Upper lobe of right lung (tissue), 1 donor: ENCODE results near the gene MAPKBP1. TPM values are rescaled to one million over a fixed set of nuclear protein-coding genes. Genes with fewer than 3 reads are reported as not detected.
A peak's percentile ranks its signal among the peaks of the same experiment; 100 is the strongest.

Source experiments
- ATAC-seq: fragments of 200-7000 bp; cut with Tn5 transposase; one replicate; pipeline ENCODE4 v1.9.1; 2020; ENCODE audit warnings: mild to moderate bottlenecking, moderate library complexity
- DNase-seq: peaks from one replicate; pipeline ENCODE4 v3.0.0-alpha.2; 2020
- H3K27ac ChIP-seq: fragments of 200-600 bp; one replicate; pipeline ENCODE4 v1.8.0; 2022
- H3K27me3 ChIP-seq: fragments of 200-600 bp; one replicate; pipeline ENCODE4 v1.8.0; 2022; ENCODE audit warnings: mild to moderate bottlenecking
- H3K36me3 ChIP-seq: fragments of 200-600 bp; one replicate; pipeline ENCODE4 v1.8.0; 2022
- H3K4me1 ChIP-seq: fragments of 200-600 bp; one replicate; pipeline ENCODE4 v1.8.0; 2022
- H3K4me3 ChIP-seq: fragments of 200-600 bp; one replicate; pipeline ENCODE4 v1.8.0; 2022; ENCODE audit warnings: mild to moderate bottlenecking
- H3K9me3 ChIP-seq: fragments of 200-600 bp; one replicate; pipeline ENCODE4 v1.8.0; 2022
- intact Hi-C: fragments of 100-400 bp; cut with DNase I; formaldehyde crosslinking; loops from one replicate; pipeline ENCODE4 v1.11.0; 2022
- total RNA-seq: library from RNA; stranded (reverse); fragmentation: NEBNext Ultra II Directional; extraction: Animal tissue kit (Norgen Biotek cat#: 25700); gene quantifications from one replicate; pipeline ENCODE4 v1.2.1, GENCODE V29; 2021
- TF ChIP-seq, protein P1 (sequence below): fragments of 200-600 bp; IDR thresholded peaks from one replicate; pipeline ENCODE4 v1.8.0; 2022; ENCODE audit warnings: antibody characterized with exemption
- donor health status: DM: no; HTN: yes; CAD: no; lungs with severe emphysema.

The MAPKBP1 gene
- total RNA-seq, 1 donor from 2014 or later, result 22.4 TPM

DNA sequence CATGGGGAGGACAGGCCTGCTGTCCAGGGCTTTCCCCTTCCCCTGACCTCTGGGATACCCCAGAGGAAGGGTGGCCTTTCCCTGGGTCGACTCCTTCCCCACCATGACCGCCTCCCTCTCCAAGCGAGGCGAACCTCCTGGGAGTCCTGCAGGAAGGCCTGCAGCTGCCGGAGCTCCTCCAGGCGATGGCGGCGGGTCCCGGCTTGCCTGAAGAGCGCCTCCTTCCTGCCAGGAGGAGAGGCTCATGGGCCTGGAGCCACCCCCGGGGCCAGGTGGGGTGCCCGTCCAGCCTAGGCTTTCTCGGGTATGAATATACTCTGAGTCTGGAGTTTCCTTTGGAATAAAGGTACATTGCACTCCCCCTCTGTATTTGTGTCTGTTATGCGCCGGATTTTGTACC is 84.5 kb downstream of the MAPKBP1 start:
- H3K4me1 ChIP-seq, result no peaks in the 10 kb centered on the region
- DNase-seq, result no peak
- no peaks in the 10 kb centered on the region for H3K9me3 ChIP-seq
- TF ChIP-seq, protein P1, sequence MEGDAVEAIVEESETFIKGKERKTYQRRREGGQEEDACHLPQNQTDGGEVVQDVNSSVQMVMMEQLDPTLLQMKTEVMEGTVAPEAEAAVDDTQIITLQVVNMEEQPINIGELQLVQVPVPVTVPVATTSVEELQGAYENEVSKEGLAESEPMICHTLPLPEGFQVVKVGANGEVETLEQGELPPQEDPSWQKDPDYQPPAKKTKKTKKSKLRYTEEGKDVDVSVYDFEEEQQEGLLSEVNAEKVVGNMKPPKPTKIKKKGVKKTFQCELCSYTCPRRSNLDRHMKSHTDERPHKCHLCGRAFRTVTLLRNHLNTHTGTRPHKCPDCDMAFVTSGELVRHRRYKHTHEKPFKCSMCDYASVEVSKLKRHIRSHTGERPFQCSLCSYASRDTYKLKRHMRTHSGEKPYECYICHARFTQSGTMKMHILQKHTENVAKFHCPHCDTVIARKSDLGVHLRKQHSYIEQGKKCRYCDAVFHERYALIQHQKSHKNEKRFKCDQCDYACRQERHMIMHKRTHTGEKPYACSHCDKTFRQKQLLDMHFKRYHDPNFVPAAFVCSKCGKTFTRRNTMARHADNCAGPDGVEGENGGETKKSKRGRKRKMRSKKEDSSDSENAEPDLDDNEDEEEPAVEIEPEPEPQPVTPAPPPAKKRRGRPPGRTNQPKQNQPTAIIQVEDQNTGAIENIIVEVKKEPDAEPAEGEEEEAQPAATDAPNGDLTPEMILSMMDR, result no peak
- no peak for ATAC-seq
- no peaks in the 10 kb centered on the region for H3K27me3 ChIP-seq
- no peak overlapping the region for H3K4me3 ChIP-seq
- H3K36me3 ChIP-seq, result no peaks in the 10 kb centered on the region
- H3K27ac ChIP-seq, result no peak overlapping the region
- intact Hi-C loops, result no loop called here

DNA sequence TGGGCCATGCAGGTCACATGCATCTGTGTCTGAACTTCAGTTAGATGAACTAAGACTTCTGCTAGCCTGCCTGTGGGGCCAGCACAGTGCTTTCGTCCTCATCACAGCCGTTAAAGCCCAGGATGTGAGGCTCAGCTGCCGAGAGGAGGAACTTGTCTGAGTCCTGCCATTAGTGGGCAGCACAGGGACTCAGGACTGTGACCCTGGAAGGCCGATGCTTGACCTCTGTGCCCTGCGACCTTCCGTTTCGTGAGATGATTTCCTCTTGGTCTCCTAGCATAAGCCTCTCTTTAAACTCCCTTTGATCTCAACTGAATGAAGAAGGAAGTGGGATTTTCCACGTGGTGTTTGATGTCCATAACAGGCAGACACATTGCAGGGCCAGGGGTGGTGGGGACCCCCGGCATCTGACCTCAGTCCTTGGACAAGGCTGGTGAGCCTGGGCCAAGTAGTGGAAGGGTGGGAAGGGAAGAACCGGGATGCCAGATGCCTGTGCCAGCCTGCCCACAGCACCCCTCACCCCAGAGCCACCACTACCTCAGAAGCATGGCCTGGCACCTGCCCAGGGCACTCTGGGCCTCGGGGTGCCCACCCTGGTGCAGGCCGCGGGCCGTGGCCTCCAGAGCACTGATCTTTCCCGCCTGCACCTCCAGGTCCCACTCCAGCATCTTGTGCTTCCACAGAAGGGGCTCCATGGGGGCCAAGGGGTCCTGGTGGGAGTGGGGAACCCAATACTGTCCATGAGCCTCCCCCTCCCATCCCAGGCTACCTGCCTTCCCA is 86.0 kb downstream of the MAPKBP1 start:
- ATAC-seq (peak; percentile 29), DNase-seq (no peak)
- intact Hi-C loops, result no loop called here
- Histone ChIP-seq H3K4me1 (no peaks in the 10 kb centered on the region), H3K9me3 (no peaks in the 10 kb centered on the region), H3K36me3 (no peaks in the 10 kb centered on the region), H3K27ac (no peak overlapping the region), H3K4me3 (no peak overlapping the region), H3K27me3 (no peaks in the 10 kb centered on the region)
- TF ChIP-seq, protein P1, result peak; percentile 27

DNA sequence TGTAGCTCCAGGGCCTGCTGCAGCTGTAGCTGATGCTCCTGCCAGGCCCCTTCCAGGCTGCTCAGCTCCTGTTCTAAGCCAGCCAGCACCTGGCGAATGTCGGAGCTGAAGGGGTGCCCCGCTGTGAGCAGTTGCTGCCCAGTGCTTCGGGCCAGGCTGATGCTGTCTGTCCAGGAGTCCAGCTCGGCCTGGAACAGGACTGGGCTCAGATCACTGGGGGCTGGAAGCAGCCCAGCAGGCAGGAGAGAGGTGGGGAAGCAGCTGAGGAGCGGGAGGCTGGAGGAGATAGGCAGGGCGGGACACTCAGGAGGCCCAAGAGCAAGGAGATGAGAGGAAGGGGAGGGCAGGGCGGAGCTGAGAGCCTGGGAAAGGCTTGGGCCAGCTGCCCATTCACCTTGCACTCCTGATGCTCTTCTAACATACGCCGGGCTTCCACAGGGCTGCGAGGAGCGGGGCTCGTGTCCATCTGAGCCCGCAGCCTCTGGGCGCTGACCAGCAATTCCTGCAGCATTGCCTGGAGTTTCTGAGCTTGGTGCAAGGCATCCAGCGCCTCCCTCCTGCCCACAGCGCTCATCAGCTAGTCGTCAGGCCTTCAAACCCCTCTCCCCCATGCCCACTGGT is 87.6 kb downstream of the MAPKBP1 start:
- ATAC-seq, result no peak
- no peaks in the 10 kb centered on the region for H3K9me3 ChIP-seq
- TF ChIP-seq, protein P1, result no peak
- intact Hi-C loops, result no loop called here
- DNase-seq, result no peak
- no peaks in the 10 kb centered on the region for H3K36me3 ChIP-seq
- H3K27me3 ChIP-seq, result no peaks in the 10 kb centered on the region
- no peak overlapping the region for H3K4me3 ChIP-seq
- H3K4me1 ChIP-seq, result no peaks in the 10 kb centered on the region
- H3K27ac ChIP-seq, result no peak overlapping the region

DNA sequence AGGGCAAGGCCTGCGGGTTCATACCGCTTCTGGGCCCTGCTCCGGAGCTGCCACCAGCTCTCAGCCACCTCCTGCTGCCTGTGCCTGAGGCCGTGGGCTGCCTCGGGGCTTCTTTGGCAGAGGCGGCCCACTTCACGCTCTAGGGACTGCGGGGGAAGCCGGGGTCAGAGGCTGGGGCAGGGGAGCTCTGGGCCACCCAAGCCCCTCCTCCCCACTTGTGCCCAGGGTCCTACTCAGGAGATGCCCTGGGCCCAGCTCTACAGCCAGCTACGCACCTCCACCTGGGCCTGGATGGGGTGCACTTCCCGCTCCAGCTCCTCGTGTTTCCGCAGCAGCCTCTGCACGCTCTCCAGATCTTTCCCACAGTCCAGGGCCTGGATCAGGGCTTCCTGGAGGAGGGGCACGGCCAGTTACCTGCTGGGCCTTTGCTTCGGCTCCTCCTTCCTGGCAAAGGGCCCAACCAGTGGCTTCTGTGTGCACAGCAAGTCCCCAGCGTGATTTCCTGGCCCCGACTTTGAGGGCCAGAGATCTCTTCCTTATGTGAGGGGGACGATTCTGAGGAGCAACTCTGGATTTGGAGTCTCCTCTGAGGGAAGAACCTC is 88.3 kb downstream of the MAPKBP1 start:
- H3K36me3 ChIP-seq, result no peaks in the 10 kb centered on the region
- intact Hi-C loops, result no loop called here
- DNase-seq, result peak; percentile 84
- H3K4me3 ChIP-seq, result no peak overlapping the region
- H3K27me3 ChIP-seq, result no peaks in the 10 kb centered on the region
- TF ChIP-seq, protein P1, result no peak
- no peak overlapping the region for H3K27ac ChIP-seq
- no peaks in the 10 kb centered on the region for H3K4me1 ChIP-seq
- H3K9me3 ChIP-seq, result no peaks in the 10 kb centered on the region
- peak; percentile 56 for ATAC-seq

- DNase-seq, result no peak
- Histone ChIP-seq H3K27me3 (no peaks in the 10 kb centered on the region), H3K4me3 (no peak overlapping the region), H3K27ac (no peak overlapping the region), H3K9me3 (no peaks in the 10 kb centered on the region), H3K36me3 (no peaks in the 10 kb centered on the region), H3K4me1 (no peaks in the 10 kb centered on the region)
- intact Hi-C loops, result no loop called here
- ATAC-seq, result no peak
- TF ChIP-seq, protein P1, result no peak
Measured at GRCh38 chr15:41865490-41866055, 91.3 kb downstream of the MAPKBP1 start.
